GM12801 (cell line): Measurements from ENCODE around the gene NEUROD2.

Source experiments
- CTCF ChIP-seq: IDR thresholded peaks from one replicate; pipeline ENCODE4 v1.5.1; 2011; ENCODE audit warnings: control low read depth; ENCODE audit not compliant: insufficient read length; ENCODE audit errors: extremely low read depth

NEUROD2 gene

GRCh38 chr17:39576187-39576586, 31.5 kb downstream of the NEUROD2 start:
- no peak for TF ChIP-seq CTCF

- TF ChIP-seq CTCF = no peak
These were observed 34.0 kb downstream of the NEUROD2 start for GRCh38 chr17:39573447-39574298.

- TF ChIP-seq CTCF = no peak
These were observed 35.6 kb downstream of the NEUROD2 start for GRCh38 chr17:39572121-39572520.

- TF ChIP-seq CTCF = no peak
These were observed 38.6 kb downstream of the NEUROD2 start for GRCh38 chr17:39569126-39569525.

- TF ChIP-seq CTCF = no peak
These were observed 39.0 kb downstream of the NEUROD2 start for GRCh38 chr17:39568702-39569101.

- TF ChIP-seq CTCF = no peak
These were observed 41.4 kb downstream of the NEUROD2 start for GRCh38 chr17:39566094-39566850.

GRCh38 chr17:39564211-39564848, 43.4 kb downstream of the NEUROD2 start:
- no peak for TF ChIP-seq CTCF
